DOHH2 (cell line): ENCODE results near the gene OPN1SW.

Experiments used
- EZH2phosphoT487 ChIP-seq: fragments of 200-600 bp; sonication (generic); IDR thresholded peaks from 2 replicates; pipeline ENCODE4 v1.6.1; 2017; ENCODE audit warnings: borderline replicate concordance, mild to moderate bottlenecking, antibody characterized with exemption, low read length, moderate library complexity, mixed read lengths
- TF ChIP-seq, protein P1 (sequence below): fragments of 200-600 bp; sonication (generic); IDR thresholded peaks from one replicate; pipeline ENCODE4 v1.5.1; 2014; ENCODE audit warnings: antibody characterized with exemption, mild to moderate bottlenecking, low read depth, low read length; ENCODE audit not compliant: poor library complexity, severe bottlenecking

- TF ChIP-seq, protein P1, sequence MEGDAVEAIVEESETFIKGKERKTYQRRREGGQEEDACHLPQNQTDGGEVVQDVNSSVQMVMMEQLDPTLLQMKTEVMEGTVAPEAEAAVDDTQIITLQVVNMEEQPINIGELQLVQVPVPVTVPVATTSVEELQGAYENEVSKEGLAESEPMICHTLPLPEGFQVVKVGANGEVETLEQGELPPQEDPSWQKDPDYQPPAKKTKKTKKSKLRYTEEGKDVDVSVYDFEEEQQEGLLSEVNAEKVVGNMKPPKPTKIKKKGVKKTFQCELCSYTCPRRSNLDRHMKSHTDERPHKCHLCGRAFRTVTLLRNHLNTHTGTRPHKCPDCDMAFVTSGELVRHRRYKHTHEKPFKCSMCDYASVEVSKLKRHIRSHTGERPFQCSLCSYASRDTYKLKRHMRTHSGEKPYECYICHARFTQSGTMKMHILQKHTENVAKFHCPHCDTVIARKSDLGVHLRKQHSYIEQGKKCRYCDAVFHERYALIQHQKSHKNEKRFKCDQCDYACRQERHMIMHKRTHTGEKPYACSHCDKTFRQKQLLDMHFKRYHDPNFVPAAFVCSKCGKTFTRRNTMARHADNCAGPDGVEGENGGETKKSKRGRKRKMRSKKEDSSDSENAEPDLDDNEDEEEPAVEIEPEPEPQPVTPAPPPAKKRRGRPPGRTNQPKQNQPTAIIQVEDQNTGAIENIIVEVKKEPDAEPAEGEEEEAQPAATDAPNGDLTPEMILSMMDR, result no peak
- TF ChIP-seq EZH2phosphoT487, result no peak
Observed at GRCh38 chr7:128810997-128811396, 35.4 kb upstream of the OPN1SW start.
